H1 (cell line): Measurements from ENCODE around the gene BRD8. TPM values are rescaled to one million over a fixed set of nuclear protein-coding genes. Genes with fewer than 3 reads are reported as not detected.

Source experiments
- CTCF ChIA-PET: fragments of 300-600 bp; sonication (Branson Sonifier 250); formaldehyde crosslinking; loops from one replicate; lab custom pipeline; 2021; ENCODE audit not compliant: partially characterized antibody; lab: Charles Lee
- POLR2A ChIA-PET: fragments of 300-600 bp; sonication (Branson Sonifier 250); formaldehyde crosslinking; loops from one replicate; lab custom pipeline; 2021; ENCODE audit warnings: inconsistent platforms; ENCODE audit not compliant: partially characterized antibody; lab: Charles Lee
- DNase-seq, 2 experiments: peaks; one replicate each; pipeline versions ENCODE4 v3.0.0 to v3.0.0-alpha.2; 2010 to 2022; ENCODE audit warnings: low spot score in 2 of 2, low read depth in 1 of 2, mixed read lengths in 1 of 2
- FAIRE-seq: peaks from 2 replicates; lab custom pipeline; 2011; peaks lifted over from hg19 to GRCh38; lab: Jason Lieb, UNC
- H2AFZ ChIP-seq: 2 replicates; pipeline ENCODE4 v1.8.1; 2012; ENCODE audit warnings: low read length, inconsistent platforms
- H2AK5ac ChIP-seq: 2 replicates; pipeline ENCODE4 v1.6.1; 2013; ENCODE audit warnings: low read depth, low read length
- H2BK120ac ChIP-seq: replicated peaks from 2 replicates; pipeline ENCODE3; 2013; ENCODE audit warnings: low read depth, low read length, inconsistent platforms
- H2BK12ac ChIP-seq: 2 replicates; pipeline ENCODE4 v1.6.1; 2013; ENCODE audit warnings: low read depth, low read length
- H2BK15ac ChIP-seq: 2 replicates; pipeline ENCODE4 v1.6.1; 2013; ENCODE audit warnings: low read length
- H2BK20ac ChIP-seq: 2 replicates; pipeline ENCODE4 v1.6.1; 2013; ENCODE audit warnings: low read length
- H2BK5ac ChIP-seq: 2 replicates; pipeline ENCODE4 v1.6.1; 2013; ENCODE audit warnings: low read depth, low read length
- H3K14ac ChIP-seq: 2 replicates; pipeline ENCODE4 v1.6.1; 2013; ENCODE audit warnings: inconsistent platforms; ENCODE audit not compliant: insufficient read length
- H3K18ac ChIP-seq: 2 replicates; pipeline ENCODE4 v1.6.1; 2013; ENCODE audit warnings: low read length; ENCODE audit errors: extremely low read depth
- H3K23ac ChIP-seq: 2 replicates; pipeline ENCODE4 v1.6.1; 2013; ENCODE audit warnings: inconsistent platforms; ENCODE audit not compliant: insufficient read length
- H3K23me2 ChIP-seq: 2 replicates; pipeline ENCODE4 v1.6.1; 2013; ENCODE audit warnings: low read depth, low read length
- H3K27ac ChIP-seq: 2 replicates; pipeline ENCODE4 v1.6.1; 2011; ENCODE audit warnings: low read depth, low read length, inconsistent platforms
- H3K27me3 ChIP-seq, 4 experiments: replicated peaks in 1 of 4; 1 replicate in 1 of 4; 2 replicates in 3 of 4; pipeline versions ENCODE4 v1.6.1 to v1.8.1; 2011 to 2013; ENCODE audit warnings: low read length in 3 of 4, mild to moderate bottlenecking in 3 of 4, inconsistent platforms in 2 of 4, mixed read lengths in 2 of 4, moderate library complexity in 1 of 4; ENCODE audit not compliant: control insufficient read depth in 3 of 4, insufficient read depth in 3 of 4; ENCODE audit errors: extremely low read depth in 1 of 4
- H3K36me3 ChIP-seq, 4 experiments: 2 replicates each; pipeline versions ENCODE4 v1.6.1 to v1.8.1; 2011 to 2013; ENCODE audit warnings: mild to moderate bottlenecking in 4 of 4, low read length in 3 of 4, moderate library complexity in 2 of 4, control low read depth in 1 of 4, inconsistent platforms in 1 of 4; ENCODE audit not compliant: insufficient read depth in 4 of 4, control insufficient read depth in 2 of 4
- H3K4ac ChIP-seq: replicated peaks from 2 replicates; pipeline ENCODE3; 2013; ENCODE audit warnings: low read length, low read depth, mixed read lengths, inconsistent platforms; ENCODE audit not compliant: insufficient read length
- H3K4me1 ChIP-seq, 4 experiments: replicated peaks in 1 of 4; 1 replicate in 1 of 4; 2 replicates in 3 of 4; pipeline versions ENCODE4 v1.6.1 to v1.8.1; 2011 to 2013; ENCODE audit warnings: low read length in 3 of 4, inconsistent platforms in 2 of 4, mixed read lengths in 1 of 4; ENCODE audit not compliant: insufficient read depth in 4 of 4, control insufficient read depth in 3 of 4
- H3K4me2 ChIP-seq, 2 experiments: 2 replicates each; pipeline versions ENCODE4 v1.6.1 to v1.8.1; 2011 to 2013; ENCODE audit warnings: low read depth in 2 of 2, low read length in 2 of 2, control low read depth in 1 of 2, inconsistent platforms in 1 of 2, mild to moderate bottlenecking in 1 of 2; ENCODE audit not compliant: insufficient read depth in 1 of 2
- H3K4me3 ChIP-seq, 4 experiments: fragments of 200-600, 300-600 bp in 1 of 4; sonication (generic), shearing (Covaris generic), sonication (Bioruptor Twin) in 1 of 4; 2 replicates each; pipeline versions ENCODE4 v1.5.1 to v1.8.1; 2011 to 2016; ENCODE audit warnings: low read length in 4 of 4, low read depth in 3 of 4, control low read depth in 2 of 4, inconsistent platforms in 2 of 4, mild to moderate bottlenecking in 2 of 4, mixed read lengths in 1 of 4, moderate library complexity in 1 of 4; ENCODE audit not compliant: insufficient read depth in 2 of 4; ENCODE audit errors: extremely low read depth in 1 of 4
- H3K56ac ChIP-seq: replicated peaks from 2 replicates; pipeline ENCODE3; 2013; ENCODE audit warnings: low read depth, mild to moderate bottlenecking, mixed read lengths, low read length, inconsistent platforms; ENCODE audit not compliant: insufficient read length
- H3K79me1 ChIP-seq: 2 replicates; pipeline ENCODE4 v1.6.1; 2013; ENCODE audit warnings: low read depth, low read length, control low read depth
- H3K79me2 ChIP-seq, 2 experiments: 2 replicates each; pipeline versions ENCODE4 v1.6.1 to v1.8.1; 2012 to 2013; ENCODE audit warnings: low read length in 2 of 2, mild to moderate bottlenecking in 2 of 2, inconsistent platforms in 1 of 2; ENCODE audit not compliant: insufficient read depth in 2 of 2, control insufficient read depth in 1 of 2
- H3K9ac ChIP-seq, 4 experiments: replicated peaks in 1 of 4; 1 replicate in 1 of 4; 2 replicates in 3 of 4; pipeline versions ENCODE4 v1.6.1 to v1.8.1; 2011 to 2013; ENCODE audit warnings: low read depth in 3 of 4, low read length in 3 of 4, control low read depth in 2 of 4, mild to moderate bottlenecking in 2 of 4, moderate library complexity in 2 of 4, inconsistent platforms in 1 of 4; ENCODE audit errors: extremely low read depth in 1 of 4
- H3K9me3 ChIP-seq, 2 experiments: 2 replicates each; pipeline versions ENCODE4 v1.6.1 to v1.8.1; 2012 to 2013; ENCODE audit warnings: mild to moderate bottlenecking in 2 of 2, moderate library complexity in 2 of 2, control low read depth in 1 of 2, inconsistent platforms in 1 of 2, low read depth in 1 of 2, low read length in 1 of 2, mixed read lengths in 1 of 2; ENCODE audit not compliant: insufficient read depth in 2 of 2
- H4K20me1 ChIP-seq, 2 experiments: replicated peaks in 1 of 2; 2 replicates each; pipeline versions ENCODE3 to v1.8.1; 2011 to 2013; ENCODE audit warnings: inconsistent platforms in 2 of 2, low read length in 2 of 2, mild to moderate bottlenecking in 1 of 2; ENCODE audit not compliant: insufficient read depth in 2 of 2, control insufficient read depth in 1 of 2
- H4K5ac ChIP-seq: 2 replicates; pipeline ENCODE4 v1.6.1; 2013; ENCODE audit warnings: low read length, low read depth, mixed read lengths, inconsistent platforms; ENCODE audit not compliant: insufficient read length
- H4K8ac ChIP-seq: 2 replicates; pipeline ENCODE4 v1.8.0; 2013; ENCODE audit warnings: mild to moderate bottlenecking, moderate library complexity, low read length, inconsistent platforms; ENCODE audit not compliant: insufficient read depth; ENCODE audit errors: extremely low read depth
- H4K91ac ChIP-seq: replicated peaks from 2 replicates; pipeline ENCODE3; 2013; ENCODE audit warnings: low read length, mixed read lengths, inconsistent platforms; ENCODE audit not compliant: insufficient read length
- KDM5A ChIP-seq: fragments of 200-600 bp; IDR thresholded peaks from 2 replicates; pipeline ENCODE4 v1.7.1; 2012; ENCODE audit warnings: mild to moderate bottlenecking, low read length, inconsistent platforms, mixed read lengths
- NANOG ChIP-seq: IDR thresholded peaks from 2 replicates; pipeline ENCODE4 v1.6.1; 2011; ENCODE audit warnings: low read length, low read depth, mild to moderate bottlenecking, inconsistent platforms; ENCODE audit not compliant: insufficient read depth, poor library complexity, severe bottlenecking
- RAD21 ChIP-seq, 2 experiments: IDR thresholded peaks in 1 of 2; conservative IDR thresholded peaks in 1 of 2; 2 replicates each; pipeline ENCODE4 v1.6.1; 2011; ENCODE audit warnings: low read depth in 2 of 2, low read length in 2 of 2, improper control_type of control experiment in 1 of 2, inconsistent platforms in 1 of 2, mild to moderate bottlenecking in 1 of 2, moderate library complexity in 1 of 2
- SIN3A ChIP-seq, 2 experiments: IDR thresholded peaks in 1 of 2; conservative IDR thresholded peaks in 1 of 2; 2 replicates each; pipeline ENCODE4 v1.6.1; 2011 to 2012; ENCODE audit warnings: low read length in 2 of 2, improper control_type of control experiment in 1 of 2, low read depth in 1 of 2, mild to moderate bottlenecking in 1 of 2
- SIX5 ChIP-seq: IDR thresholded peaks from 2 replicates; pipeline ENCODE4 v1.6.1; 2011; ENCODE audit warnings: mild to moderate bottlenecking, low read depth, low read length
- SP2 ChIP-seq: IDR thresholded peaks from 2 replicates; pipeline ENCODE4 v1.6.1; 2012; ENCODE audit warnings: mild to moderate bottlenecking, low read length, inconsistent platforms
- SRF ChIP-seq: IDR thresholded peaks from 2 replicates; pipeline ENCODE4 v1.6.1; 2011; ENCODE audit warnings: mild to moderate bottlenecking, low read depth, low read length, moderate library complexity
- TAF1 ChIP-seq: IDR thresholded peaks from 2 replicates; pipeline ENCODE4 v1.6.1; 2011; ENCODE audit warnings: mild to moderate bottlenecking, low read depth, low read length
- TBP ChIP-seq: IDR thresholded peaks from 2 replicates; pipeline ENCODE4 v1.6.1; 2011; ENCODE audit warnings: low read depth, low read length, improper control_type of control experiment
- TCF12 ChIP-seq: IDR thresholded peaks from 2 replicates; pipeline ENCODE4 v1.6.1; 2011; ENCODE audit warnings: low read depth, mild to moderate bottlenecking, low read length
- YY1 ChIP-seq: IDR thresholded peaks from 2 replicates; pipeline ENCODE4 v1.6.1; 2011; ENCODE audit warnings: low read depth, mild to moderate bottlenecking, low read length
- WGBS, 2 experiments: shearing (Covaris generic) in 1 of 2; methylation state at CpG; one replicate each; pipeline versions ENCODE4 v1.1.6 to v1.1.7; 2013 to 2015; ENCODE audit warnings: low lambda C conversion rate in 2 of 2, mixed read lengths in 2 of 2, inconsistent platforms in 1 of 2, low coverage in 1 of 2, missing lambda C conversion rate in 1 of 2; ENCODE audit not compliant: insufficient replicate concordance in 2 of 2, insufficient coverage in 1 of 2, insufficient read length in 1 of 2; ENCODE audit errors: extremely low coverage in 1 of 2, missing lambda C conversion rate in 1 of 2; 5-methylcytosine and 5-hydroxymethylcytosine counted together
- polyA plus RNA-seq, 7 experiments: library from polyadenylated mRNA; depleted of rRNA in 3 of 7; stranded (reverse) in 5 of 7; unstranded in 2 of 7; fragments of >200 nt in 5 of 7; fragments of 200-250 nt in 2 of 7; gene quantifications; 1 replicate in 5 of 7; 2 replicates in 1 of 7; 4 replicates in 1 of 7; pipeline versions ENCODE4 v1.2.1 to v1.2.3, GENCODE V29; 2011 to 2013; ENCODE audit warnings: missing spikeins in 2 of 7, mixed read lengths in 2 of 7
- total RNA-seq: library from RNA; stranded (reverse); fragmentation: NEBNext Ultra II Directional; extraction: Animal tissue kit (Norgen Biotek cat#: 25700); gene quantifications from 2 replicates; pipeline ENCODE4 v1.2.1, GENCODE V29; 2021

BRD8 gene
- total and polyA plus RNA-seq, 2 of the 8 experiments (the other 6 are each of a cell fraction or from before 2014, with no cell fraction given), result 37.8 to 75.8 TPM

- Histone ChIP-seq H2BK5ac (no peak overlapping the region), H4K5ac (no peak overlapping the region)
- TF ChIP-seq NANOG, result no peak
- TF ChIP-seq KDM5A, result no peak
- no peak for TF ChIP-seq SIX5
- TF ChIP-seq YY1, result no peak
- no peak for TF ChIP-seq SRF
- TF ChIP-seq TCF12, result no peak
- no peak for TF ChIP-seq TBP
- TF ChIP-seq SP2, result no peak
- TF ChIP-seq RAD21 (IDR thresholded peaks at IDR 0.05 in 1 of 2, conservative IDR thresholded peaks at IDR 0.05 in 1 of 2; ENCODE audit: low read depth in 2 of 2, low read length in 2 of 2), result no peak
- no peak for TF ChIP-seq TAF1
- TF ChIP-seq SIN3A (conservative IDR thresholded peaks at IDR 0.05 in 1 of 2, IDR thresholded peaks at IDR 0.05 in 1 of 2; ENCODE audit: low read depth in 1 of 2, low read length in 2 of 2), result no peak
- TF ChIP-seq, all 59 proteins: peak for 0
- H3K4me3 ChIP-seq, result no peak overlapping the region
- no peak overlapping the region for H2AFZ ChIP-seq
- H3K18ac ChIP-seq, result no peak overlapping the region
- H4K91ac ChIP-seq, result no peak overlapping the region
- H3K27me3 ChIP-seq, result no peaks in the 10 kb centered on the region; a peak in 1 of 7 replicates
- H2AK5ac ChIP-seq, result no peak overlapping the region
- H3K56ac ChIP-seq, result no peak overlapping the region
- H2BK20ac ChIP-seq, result no peak overlapping the region
- CTCF ChIA-PET, result interaction anchor here (0.6 to 9.2 kb wide), 11 partner anchors 9 to 129 kb away, joined by 3 to 128 read pairs (median 9); partner anchors contain the start of genes GFRA3 and KDM3B
- H4K20me1 ChIP-seq, result no peaks in the 10 kb centered on the region
- no peaks in the 10 kb centered on the region for H3K4me1 ChIP-seq
- H3K23me2 ChIP-seq, result no peaks in the 10 kb centered on the region; the same call in 1 of the 2 replicates
- no peak overlapping the region for H4K8ac ChIP-seq
- no peak overlapping the region for H2BK12ac ChIP-seq
- H3K27ac ChIP-seq, result no peak overlapping the region
- no peak for FAIRE-seq
- no peak for DNase-seq
- 95% methylated on average over 6 of the region's 6 CpGs; no CpG with 5 or more reads in 1 of the 2 experiments for WGBS, 2 experiments
- H3K4ac ChIP-seq, result no peak overlapping the region
- no peak overlapping the region for H3K4me2 ChIP-seq
- H3K23ac ChIP-seq, result no peak overlapping the region
- peaks cover 4 to 6% of the 10 kb centered on the region in 2 experiments; a peak in 1 of 4 replicates for H3K9me3 ChIP-seq
- no peak overlapping the region for H2BK120ac ChIP-seq
- H2BK15ac ChIP-seq, result no peak overlapping the region
- H3K9ac ChIP-seq, result no peak overlapping the region
- POLR2A ChIA-PET, result interaction anchor here (1.2 to 1.7 kb wide), 2 partner anchors 10 to 52 kb away, joined by 4 to 13 read pairs; partner anchors contain the start of gene CDC23
- no peaks in the 10 kb centered on the region for H3K36me3 ChIP-seq
- H3K79me1 ChIP-seq, result no peaks in the 10 kb centered on the region
- no peaks in the 10 kb centered on the region for H3K79me2 ChIP-seq
- no peak overlapping the region for H3K14ac ChIP-seq
Measured at GRCh38 chr5:138224712-138225111, 46.3 kb upstream of the BRD8 start.
